Lung (tissue), 12 donors: ENCODE results near the gene POU2F2. TPM values are rescaled to one million over a fixed set of nuclear protein-coding genes. Genes with fewer than 3 reads are reported as not detected.
A peak's percentile ranks its signal among the peaks of the same experiment; 100 is the strongest.

ENCODE experiments used
- ATAC-seq: fragments of 200-7000 bp; cut with Tn5 transposase; one replicate; pipeline ENCODE4 v1.9.1; 2020; ENCODE audit warnings: moderate number of reproducible peaks; ENCODE audit not compliant: insufficient read depth, low FRiP score
- DNase-seq, 3 donors: peaks; one replicate each; pipeline ENCODE4 v3.0.0-alpha.2; 2013 to 2017
- H3K27ac ChIP-seq, 2 donors: one replicate each; pipeline ENCODE4 v1.5.1; 2013; ENCODE audit warnings: mild to moderate bottlenecking in 2 of 2, moderate library complexity in 2 of 2, control low read depth in 1 of 2, inconsistent platforms in 1 of 2, low read depth in 1 of 2, low read length in 1 of 2
- H3K27me3 ChIP-seq, 3 donors: one replicate each; pipeline ENCODE4 v1.5.1; 2013; ENCODE audit warnings: low read length in 2 of 3; ENCODE audit not compliant: control insufficient read depth in 3 of 3, insufficient read depth in 3 of 3
- H3K36me3 ChIP-seq, 4 donors: one replicate each; pipeline ENCODE4 v1.5.1; 2013; ENCODE audit warnings: low read length in 4 of 4, mild to moderate bottlenecking in 1 of 4, moderate library complexity in 1 of 4; ENCODE audit not compliant: control insufficient read depth in 4 of 4, insufficient read depth in 4 of 4
- H3K4me1 ChIP-seq, 5 donors: one replicate each; pipeline ENCODE4 v1.5.1; 2013; ENCODE audit warnings: low read length in 5 of 5, mild to moderate bottlenecking in 2 of 5, moderate library complexity in 1 of 5; ENCODE audit not compliant: control insufficient read depth in 5 of 5, insufficient read depth in 5 of 5
- H3K4me3 ChIP-seq: one replicate; pipeline ENCODE4 v1.5.1; 2013; ENCODE audit warnings: mild to moderate bottlenecking, control low read depth, moderate library complexity
- H3K9ac ChIP-seq, 2 donors: one replicate each; pipeline ENCODE4 v1.5.1; 2013; ENCODE audit warnings: low read length in 2 of 2, control low read depth in 1 of 2; ENCODE audit not compliant: insufficient read depth in 1 of 2
- H3K9me3 ChIP-seq, 4 donors: one replicate each; pipeline ENCODE4 v1.5.1; 2013; ENCODE audit warnings: low read length in 3 of 4, mild to moderate bottlenecking in 1 of 4, moderate library complexity in 1 of 4; ENCODE audit not compliant: control insufficient read depth in 4 of 4, insufficient read depth in 3 of 4
- WGBS, 2 donors: extraction: QIAGEN DNeasy Blood & Tissue Kit; methylation state at CpG; one replicate each; pipeline ENCODE4 v1.1.7; 2013; 5-methylcytosine and 5-hydroxymethylcytosine counted together
- polyA plus RNA-seq, 2 donors: library from polyadenylated mRNA; stranded (reverse); fragments of 200-250 nt; gene quantifications; one replicate each; pipeline ENCODE4 v1.2.1, GENCODE V29; 2013
- total RNA-seq, 2 donors: library from RNA; depleted of rRNA in 1 of 2; stranded (reverse); fragments of >200 nt in 1 of 2; gene quantifications; one replicate each; pipeline ENCODE4 v1.2.1, GENCODE V29; 2014 to 2021
- TF ChIP-seq, protein P1 (sequence below): IDR thresholded peaks from 2 replicates; pipeline ENCODE4 v1.5.1; 2012; ENCODE audit warnings: mild to moderate bottlenecking; ENCODE audit errors: control extremely low read depth, extremely low read depth
- donor health status: control.
- donor health status: control.
- donor health status: Bipolar disorder and iron deficiency.
- donor health status: healthy.
- donor health status: DM: yes; HTN: yes; CAD: no.

POU2F2 gene
- total and polyA plus RNA-seq, 4 donors = 1.9 to 11.9 (median 5.4) TPM

DNA sequence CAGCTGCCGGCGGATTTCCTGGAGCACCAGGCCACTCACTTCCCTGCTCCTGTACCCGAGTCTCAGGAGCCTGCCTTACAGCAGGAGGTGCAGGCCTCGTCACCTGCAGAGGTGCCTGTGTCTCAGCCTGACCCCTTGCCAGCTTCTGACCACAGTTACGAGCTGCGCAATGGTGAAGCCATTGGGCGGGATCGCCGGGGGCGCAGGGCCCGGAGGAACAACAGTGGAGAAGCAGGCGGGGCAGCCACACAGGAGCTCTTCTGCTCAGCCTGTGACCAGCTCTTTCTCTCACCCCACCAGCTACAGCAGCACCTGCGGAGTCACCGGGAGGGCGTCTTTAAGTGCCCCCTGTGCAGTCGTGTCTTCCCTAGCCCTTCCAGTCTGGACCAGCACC lies 53.0 kb downstream of the POU2F2 start:
- ATAC-seq (no peak), DNase-seq (no peak)
- no peak overlapping the region for H3K4me3 ChIP-seq
- TF ChIP-seq, protein P1, sequence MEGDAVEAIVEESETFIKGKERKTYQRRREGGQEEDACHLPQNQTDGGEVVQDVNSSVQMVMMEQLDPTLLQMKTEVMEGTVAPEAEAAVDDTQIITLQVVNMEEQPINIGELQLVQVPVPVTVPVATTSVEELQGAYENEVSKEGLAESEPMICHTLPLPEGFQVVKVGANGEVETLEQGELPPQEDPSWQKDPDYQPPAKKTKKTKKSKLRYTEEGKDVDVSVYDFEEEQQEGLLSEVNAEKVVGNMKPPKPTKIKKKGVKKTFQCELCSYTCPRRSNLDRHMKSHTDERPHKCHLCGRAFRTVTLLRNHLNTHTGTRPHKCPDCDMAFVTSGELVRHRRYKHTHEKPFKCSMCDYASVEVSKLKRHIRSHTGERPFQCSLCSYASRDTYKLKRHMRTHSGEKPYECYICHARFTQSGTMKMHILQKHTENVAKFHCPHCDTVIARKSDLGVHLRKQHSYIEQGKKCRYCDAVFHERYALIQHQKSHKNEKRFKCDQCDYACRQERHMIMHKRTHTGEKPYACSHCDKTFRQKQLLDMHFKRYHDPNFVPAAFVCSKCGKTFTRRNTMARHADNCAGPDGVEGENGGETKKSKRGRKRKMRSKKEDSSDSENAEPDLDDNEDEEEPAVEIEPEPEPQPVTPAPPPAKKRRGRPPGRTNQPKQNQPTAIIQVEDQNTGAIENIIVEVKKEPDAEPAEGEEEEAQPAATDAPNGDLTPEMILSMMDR = no peak
- peaks cover 10 to 36% (median 22%) of the 10 kb centered on the region in 4 donors for H3K36me3 ChIP-seq
- H3K27me3 ChIP-seq = no peaks in the 10 kb centered on the region
- peaks cover 0 to 17% (median 3%) of the 10 kb centered on the region in 5 donors for H3K4me1 ChIP-seq
- H3K9ac ChIP-seq = no peak overlapping the region
- WGBS, 2 donors = 89 to 90% methylated on average over 16 of the region's 16 CpGs
- H3K27ac ChIP-seq = no peak overlapping the region
- no peaks in the 10 kb centered on the region for H3K9me3 ChIP-seq

DNA sequence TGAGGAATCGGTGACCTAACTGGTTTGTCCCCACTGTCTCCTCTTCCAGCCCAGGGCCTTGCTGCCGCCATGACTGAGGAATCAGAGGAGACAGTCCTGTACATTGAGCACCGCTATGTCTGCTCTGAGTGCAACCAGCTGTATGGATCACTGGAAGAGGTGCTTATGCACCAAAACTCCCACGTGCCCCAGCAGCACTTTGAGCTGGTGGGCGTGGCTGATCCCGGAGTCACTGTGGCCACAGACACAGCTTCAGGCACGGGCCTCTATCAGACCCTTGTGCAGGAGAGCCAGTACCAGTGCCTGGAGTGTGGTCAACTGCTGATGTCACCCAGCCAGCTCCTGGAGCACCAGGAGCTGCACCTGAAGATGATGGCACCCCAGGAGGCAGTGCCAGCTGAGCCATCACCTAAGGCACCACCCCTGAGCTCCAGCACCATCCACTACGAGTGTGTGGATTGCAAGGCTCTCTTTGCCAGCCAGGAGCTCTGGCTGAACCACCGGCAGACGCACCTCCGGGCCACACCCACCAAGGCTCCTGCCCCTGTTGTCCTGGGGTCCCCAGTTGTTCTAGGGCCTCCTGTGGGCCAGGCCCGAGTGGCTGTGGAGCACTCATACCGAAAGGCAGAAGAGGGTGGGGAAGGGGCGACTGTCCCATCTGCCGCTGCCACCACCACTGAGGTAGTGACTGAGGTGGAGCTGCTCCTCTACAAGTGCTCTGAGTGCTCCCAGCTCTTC lies 53.5 kb downstream of the POU2F2 start:
- Histone ChIP-seq H3K36me3 (peaks cover 10 to 36% (median 21%) of the 10 kb centered on the region in 4 donors), H3K4me3 (no peak overlapping the region), H3K4me1 (peaks cover 0 to 17% (median 3%) of the 10 kb centered on the region in 5 donors), H3K9me3 (no peaks in the 10 kb centered on the region), H3K27me3 (no peaks in the 10 kb centered on the region), H3K9ac (no peak overlapping the region), H3K27ac (no peak overlapping the region)
- TF ChIP-seq, protein P1 = no peak
- ATAC-seq (no peak), DNase-seq (no peak)
- WGBS, 2 donors = 79 to 86% methylated on average over 15 of the region's 15 CpGs

DNA sequence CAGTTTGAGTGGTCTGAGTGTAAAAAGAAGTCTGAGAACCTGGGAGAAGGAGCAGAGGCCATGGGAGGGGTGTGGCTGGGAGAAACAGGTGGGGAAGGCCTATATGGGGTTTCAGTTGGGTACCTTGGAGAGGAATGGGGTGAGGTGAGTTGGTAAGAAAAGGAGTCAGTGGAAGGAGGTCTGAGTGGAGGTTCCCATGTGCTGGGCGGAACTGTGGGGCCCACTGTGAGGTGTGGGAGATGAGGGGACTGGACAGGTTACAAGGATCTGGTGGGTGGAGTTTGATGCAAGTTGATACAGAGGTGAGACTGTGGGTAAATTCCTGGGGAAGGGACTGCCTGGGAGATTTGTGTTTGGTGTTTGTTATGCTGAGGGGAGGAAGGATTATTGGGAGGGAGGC lies 54.2 kb downstream of the POU2F2 start:
- Histone ChIP-seq H3K9me3 (no peaks in the 10 kb centered on the region), H3K4me1 (peaks cover 0 to 17% (median 3%) of the 10 kb centered on the region in 5 donors), H3K9ac (peak overlapping the region in 1 of 2 donors; percentile 68), H3K27ac (no peak overlapping the region), H3K27me3 (no peaks in the 10 kb centered on the region), H3K36me3 (peaks cover 10 to 36% (median 19%) of the 10 kb centered on the region in 4 donors), H3K4me3 (no peak overlapping the region)
- WGBS, 2 donors = 94 to 100% methylated on average over 1 of the region's 1 CpG
- no peak for ATAC-seq
- DNase-seq = no peak
- TF ChIP-seq, protein P1 = no peak
